Caco-2 (cell line): ENCODE measurements around the gene ATG9A. TPM values are rescaled to one million over a fixed set of nuclear protein-coding genes. Genes with fewer than 3 reads are reported as not detected.

ENCODE experiments used
- BruUV-seq: library from RNA; stranded (reverse); fragments of 400-500 nt; replicated peaks from 2 replicates; lab custom pipeline; 2021; lab: Mats Ljungman, UMichigan
- CTCF ChIA-PET: fragments of 300-600 bp; sonication (Branson Sonifier 250); formaldehyde crosslinking; loops from one replicate; lab custom pipeline; 2022; ENCODE audit warnings: antibody characterized with exemption; lab: Charles Lee
- POLR2A ChIA-PET: fragments of 300-600 bp; sonication (Branson Sonifier 250); formaldehyde crosslinking; loops from one replicate; lab custom pipeline; 2022; ENCODE audit warnings: antibody characterized with exemption; lab: Charles Lee
- DNase-seq, 2 experiments: peaks; one replicate each; pipeline versions ENCODE4 v3.0.0 to v3.0.0-alpha.2; 2020 to 2022
- H3K27me3 ChIP-seq: replicated peaks from 2 replicates; pipeline ENCODE4 v1.6.0; 2011; ENCODE audit warnings: low read length; ENCODE audit not compliant: control insufficient read depth, insufficient read depth
- H3K36me3 ChIP-seq: 2 replicates; pipeline ENCODE4 v1.5.1; 2011; ENCODE audit warnings: low read length; ENCODE audit not compliant: control insufficient read depth, insufficient read depth
- H3K4me1 ChIP-seq: fragments of 250-450 bp; sonication (Bioruptor Pico); 2 replicates; pipeline ENCODE4 v1.5.1; 2020; ENCODE audit warnings: mild to moderate bottlenecking
- H3K4me3 ChIP-seq: 2 replicates; pipeline ENCODE4 v1.5.1; 2011; ENCODE audit warnings: low read depth, mild to moderate bottlenecking, control low read depth, low read length
- H3K9me3 ChIP-seq: fragments of 250-450 bp; sonication (Bioruptor Pico); 2 replicates; pipeline ENCODE4 v1.5.1; 2020; ENCODE audit warnings: mild to moderate bottlenecking, moderate library complexity
- H3K27ac Mint-ChIP-seq: one replicate; pipeline ENCODE4 v1.8.0; 2022; ENCODE audit warnings: mixed read lengths; ENCODE audit not compliant: unreplicated experiment
- H3K27me3 Mint-ChIP-seq: one replicate; pipeline ENCODE4 v1.8.0; 2022; ENCODE audit warnings: mixed read lengths; ENCODE audit not compliant: insufficient read depth, unreplicated experiment
- H3K36me3 Mint-ChIP-seq: one replicate; pipeline ENCODE4 v1.8.0; 2022; ENCODE audit warnings: mild to moderate bottlenecking, mixed read lengths; ENCODE audit not compliant: insufficient read depth, unreplicated experiment
- H3K4me1 Mint-ChIP-seq: one replicate; pipeline ENCODE4 v1.8.0; 2022; ENCODE audit warnings: low read depth, mixed read lengths; ENCODE audit not compliant: unreplicated experiment
- H3K4me3 Mint-ChIP-seq: one replicate; pipeline ENCODE4 v1.8.0; 2022; ENCODE audit warnings: mild to moderate bottlenecking, moderate library complexity, mixed read lengths; ENCODE audit not compliant: unreplicated experiment
- H3K9me3 Mint-ChIP-seq: one replicate; pipeline ENCODE4 v1.8.0; 2022; ENCODE audit warnings: mixed read lengths; ENCODE audit not compliant: unreplicated experiment
- CTCF ChIP-seq, 2 experiments: fragments of 200-600 bp in 1 of 2; IDR thresholded peaks; 1 replicate in 1 of 2; 2 replicates in 1 of 2; pipeline versions ENCODE4 v1.5.1 to v1.8.0; 2011 to 2022; ENCODE audit warnings: antibody characterized with exemption in 1 of 2, control low read depth in 1 of 2, inconsistent platforms in 1 of 2, low read depth in 1 of 2, low read length in 1 of 2, mild to moderate bottlenecking in 1 of 2, moderate library complexity in 1 of 2; ENCODE audit not compliant: insufficient read depth in 1 of 2, severe bottlenecking in 1 of 2, unreplicated experiment in 1 of 2
- intact Hi-C: fragments of 100-400 bp; cut with micrococcal nuclease; formaldehyde crosslinking; loops from one replicate; pipeline ENCODE4 v1.10.0; 2022; ENCODE audit not compliant: unreplicated experiment
- total RNA-seq: library from RNA; stranded (reverse); gene quantifications from 2 replicates; pipeline ENCODE4 v1.2.3, GENCODE V29; 2022

Gene ATG9A
- total RNA-seq, 1 experiment from 2014 or later: 62.9 TPM

- Mint-ChIP-seq H3K27ac (peak overlapping the region; percentile 98), H3K36me3 (peaks cover 12% of the 10 kb centered on the region), H3K4me3 (peak overlapping the region; percentile 98), H3K9me3 (no peaks in the 10 kb centered on the region), H3K27me3 (no peaks in the 10 kb centered on the region), H3K4me1 (peaks cover 13% of the 10 kb centered on the region)
- peak; percentile 83 to 90 for DNase-seq
- H3K4me3 ChIP-seq: peak overlapping the region; percentile 85
- POLR2A ChIA-PET: interaction anchor here (0.6 to 1.5 kb wide), 12 partner anchors 14 to 709 kb away, joined by 3 to 18 read pairs (median 4); partner anchors contain the start of genes CNPPD1, DNPEP and TUBA4A
- peak; percentile 92 to 96 for TF ChIP-seq CTCF (IDR thresholded peaks at IDR 0.05; ENCODE audit: insufficient read depth in 1 of 2, low read depth in 1 of 2, low read length in 1 of 2, severe bottlenecking in 1 of 2, unreplicated experiment in 1 of 2)
- CTCF ChIA-PET: interaction anchor here (0.5 to 5.8 kb wide), 18 partner anchors 8 to 381 kb away, joined by 3 to 92 read pairs (median 5); partner anchors contain the start of genes CNPPD1, DNPEP, GLB1L and STK16
- intact Hi-C loops: loop anchor here (1.0 to 5.0 kb wide), 2 partner anchors 17 to 101 kb away; partner anchors contain the start of genes CNPPD1 and RETREG2
- no peaks in the 10 kb centered on the region for H3K27me3 ChIP-seq
- H3K4me1 ChIP-seq: peaks cover 37% of the 10 kb centered on the region
- H3K36me3 ChIP-seq: peaks cover 3% of the 10 kb centered on the region
- H3K9me3 ChIP-seq: no peaks in the 10 kb centered on the region
- BruUV-seq: no TSS peak
These were observed 48.5 kb upstream of the ATG9A start for GRCh38 chr2:219277703-219278654.

DNA sequence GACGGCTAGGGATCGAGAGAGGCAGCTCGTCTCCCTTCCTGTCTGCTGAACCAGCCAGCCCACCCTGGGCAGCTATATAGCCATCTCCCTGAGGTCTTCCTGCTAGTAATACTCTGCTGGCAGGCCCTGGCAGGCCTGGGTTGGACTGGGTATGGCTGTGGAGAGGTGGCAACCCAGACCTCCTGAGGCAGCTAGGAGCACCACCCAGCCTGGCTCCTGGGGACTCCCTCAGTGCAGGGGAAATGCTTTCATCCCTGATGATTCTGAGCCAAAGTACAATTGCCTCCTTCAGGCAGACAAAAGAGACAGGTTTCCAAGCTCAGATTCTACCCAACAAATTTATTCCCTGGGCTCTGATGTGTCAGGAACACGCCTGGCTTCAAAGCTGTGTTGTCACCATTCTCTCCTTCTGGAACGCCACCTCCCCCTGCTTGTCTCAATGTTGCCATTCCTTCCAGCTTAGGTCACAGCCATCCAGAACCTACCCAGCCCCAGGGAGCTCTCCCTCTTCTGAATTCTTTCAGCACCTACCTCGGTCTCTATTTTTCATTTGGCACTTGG is 45.0 kb upstream of the ATG9A start:
- intact Hi-C loops: no loop called here
- no peak overlapping the region for H3K4me3 ChIP-seq
- peak overlapping the region; percentile 23 for H3K4me3 Mint-ChIP-seq

More for the DNA sequence above, 45.0 kb upstream of the ATG9A start:
- Histone ChIP-seq H3K27me3 (no peaks in the 10 kb centered on the region), H3K9me3 (no peaks in the 10 kb centered on the region), H3K4me1 (peaks cover 37% of the 10 kb centered on the region), H3K36me3 (no peaks in the 10 kb centered on the region)
- ChIA-PET POLR2A (interaction anchor here (0.6 to 1.7 kb wide), 5 partner anchors 13 to 57 kb away, joined by 3 to 7 read pairs (median 4); partner anchors contain the start of gene TUBA4A), CTCF (interaction anchor here (0.6 to 1.6 kb wide), 9 partner anchors 14 to 200 kb away, joined by 3 to 29 read pairs (median 3); partner anchors contain the start of gene TUBA4A)
- no TSS peak for BruUV-seq
- DNase-seq: peak; percentile 72
- Mint-ChIP-seq H3K27ac (peak overlapping the region; percentile 82), H3K36me3 (peaks cover 7% of the 10 kb centered on the region), H3K9me3 (no peaks in the 10 kb centered on the region), H3K4me1 (peaks cover 11% of the 10 kb centered on the region), H3K27me3 (no peaks in the 10 kb centered on the region)
- TF ChIP-seq CTCF (IDR thresholded peaks at IDR 0.05; ENCODE audit: insufficient read depth in 1 of 2, low read depth in 1 of 2, low read length in 1 of 2, severe bottlenecking in 1 of 2, unreplicated experiment in 1 of 2): no peak
